Neutrophil (primary cell): Measurements from ENCODE around the gene RBM33.

Experiments used
- H3K27ac ChIP-seq: fragments of 200-600 bp; sonication (generic); 2 replicates; pipeline ENCODE4 v1.5.1; 2016; ENCODE audit warnings: mild to moderate bottlenecking, moderate library complexity
- H3K27me3 ChIP-seq: fragments of 200-600 bp; sonication (generic); 2 replicates; pipeline ENCODE4 v1.6.0; 2016; ENCODE audit warnings: mild to moderate bottlenecking
- H3K36me3 ChIP-seq: fragments of 200-600 bp; sonication (generic); 2 replicates; pipeline ENCODE4 v1.5.1; 2017
- H3K4me1 ChIP-seq, 2 experiments: fragments of 200-600 bp in 1 of 2; sonication (generic) in 1 of 2; 1 replicate in 1 of 2; 2 replicates in 1 of 2; pipeline versions ENCODE4 v1.5.1 to v1.6.1; 2013 to 2016; ENCODE audit warnings: low read depth in 1 of 2, low read length in 1 of 2, mild to moderate bottlenecking in 1 of 2, moderate library complexity in 1 of 2; ENCODE audit not compliant: control insufficient read depth in 1 of 2, insufficient read depth in 1 of 2
- H3K4me3 ChIP-seq, 2 experiments: fragments of 200-600 bp in 1 of 2; sonication (generic) in 1 of 2; 1 replicate in 1 of 2; 2 replicates in 1 of 2; pipeline ENCODE4 v1.5.1; 2013 to 2016; ENCODE audit warnings: low read depth in 1 of 2, low read length in 1 of 2, mild to moderate bottlenecking in 1 of 2, moderate library complexity in 1 of 2
- H3K9me3 ChIP-seq: fragments of 200-600 bp; sonication (generic); 2 replicates; pipeline ENCODE4 v1.5.1; 2016
- TF ChIP-seq, protein P1 (sequence below): fragments of 200-600 bp; sonication (generic); IDR thresholded peaks from 2 replicates; pipeline ENCODE4 v1.5.1; 2016; ENCODE audit warnings: antibody characterized with exemption

RBM33 gene

DNA sequence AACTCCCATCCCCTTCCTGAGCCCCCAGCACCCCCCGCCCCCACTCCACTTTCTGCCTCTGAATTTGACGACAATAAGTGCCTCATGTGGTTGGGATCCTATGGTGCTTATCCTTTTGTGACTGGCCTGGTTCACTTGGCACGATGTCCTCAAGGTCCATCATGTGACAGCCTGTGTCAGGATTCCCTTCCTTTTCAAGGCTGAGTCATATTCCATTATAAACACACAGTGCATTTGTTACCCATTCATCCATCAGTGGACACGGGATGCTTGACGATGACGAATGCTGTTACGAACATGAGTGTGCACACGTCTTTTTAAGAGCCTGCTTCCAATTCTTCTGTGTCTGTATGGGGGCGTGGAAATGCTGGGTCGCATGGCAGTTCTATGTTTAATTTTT lies 141.1 kb downstream of the RBM33 start:
- Histone ChIP-seq H3K27me3 (peaks cover 50% of the 10 kb centered on the region), H3K9me3 (no peaks in the 10 kb centered on the region), H3K4me3 (no peak overlapping the region), H3K4me1 (peaks cover 0 to 7% of the 10 kb centered on the region in 2 experiments), H3K27ac (no peak overlapping the region), H3K36me3 (peaks cover 48% of the 10 kb centered on the region)
- TF ChIP-seq, protein P1, sequence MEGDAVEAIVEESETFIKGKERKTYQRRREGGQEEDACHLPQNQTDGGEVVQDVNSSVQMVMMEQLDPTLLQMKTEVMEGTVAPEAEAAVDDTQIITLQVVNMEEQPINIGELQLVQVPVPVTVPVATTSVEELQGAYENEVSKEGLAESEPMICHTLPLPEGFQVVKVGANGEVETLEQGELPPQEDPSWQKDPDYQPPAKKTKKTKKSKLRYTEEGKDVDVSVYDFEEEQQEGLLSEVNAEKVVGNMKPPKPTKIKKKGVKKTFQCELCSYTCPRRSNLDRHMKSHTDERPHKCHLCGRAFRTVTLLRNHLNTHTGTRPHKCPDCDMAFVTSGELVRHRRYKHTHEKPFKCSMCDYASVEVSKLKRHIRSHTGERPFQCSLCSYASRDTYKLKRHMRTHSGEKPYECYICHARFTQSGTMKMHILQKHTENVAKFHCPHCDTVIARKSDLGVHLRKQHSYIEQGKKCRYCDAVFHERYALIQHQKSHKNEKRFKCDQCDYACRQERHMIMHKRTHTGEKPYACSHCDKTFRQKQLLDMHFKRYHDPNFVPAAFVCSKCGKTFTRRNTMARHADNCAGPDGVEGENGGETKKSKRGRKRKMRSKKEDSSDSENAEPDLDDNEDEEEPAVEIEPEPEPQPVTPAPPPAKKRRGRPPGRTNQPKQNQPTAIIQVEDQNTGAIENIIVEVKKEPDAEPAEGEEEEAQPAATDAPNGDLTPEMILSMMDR: no peak

DNA sequence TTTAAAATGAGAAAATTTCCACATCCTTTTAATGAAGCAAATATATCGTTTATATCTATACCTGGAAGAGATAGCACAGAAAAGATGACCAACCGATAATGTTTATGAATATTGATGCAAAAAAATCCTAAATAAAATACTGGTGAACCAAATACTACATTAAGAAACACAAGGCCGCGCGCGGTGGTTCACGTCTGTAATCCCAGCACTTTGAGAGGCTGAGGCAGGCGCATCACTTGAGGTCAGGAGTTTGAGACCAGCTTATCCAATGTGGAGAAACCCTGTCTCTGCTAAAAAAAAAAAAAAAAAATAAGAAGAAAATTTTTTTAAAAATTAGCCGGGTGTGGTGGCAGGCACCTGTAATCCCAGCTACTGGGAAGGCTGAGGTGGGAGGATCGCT lies 142.0 kb downstream of the RBM33 start:
- Histone ChIP-seq H3K27ac (no peak overlapping the region), H3K9me3 (no peaks in the 10 kb centered on the region), H3K27me3 (peaks cover 59% of the 10 kb centered on the region), H3K36me3 (peaks cover 39% of the 10 kb centered on the region), H3K4me3 (no peak overlapping the region), H3K4me1 (peaks cover 0 to 7% of the 10 kb centered on the region in 2 experiments)
- TF ChIP-seq, protein P1: no peak

DNA sequence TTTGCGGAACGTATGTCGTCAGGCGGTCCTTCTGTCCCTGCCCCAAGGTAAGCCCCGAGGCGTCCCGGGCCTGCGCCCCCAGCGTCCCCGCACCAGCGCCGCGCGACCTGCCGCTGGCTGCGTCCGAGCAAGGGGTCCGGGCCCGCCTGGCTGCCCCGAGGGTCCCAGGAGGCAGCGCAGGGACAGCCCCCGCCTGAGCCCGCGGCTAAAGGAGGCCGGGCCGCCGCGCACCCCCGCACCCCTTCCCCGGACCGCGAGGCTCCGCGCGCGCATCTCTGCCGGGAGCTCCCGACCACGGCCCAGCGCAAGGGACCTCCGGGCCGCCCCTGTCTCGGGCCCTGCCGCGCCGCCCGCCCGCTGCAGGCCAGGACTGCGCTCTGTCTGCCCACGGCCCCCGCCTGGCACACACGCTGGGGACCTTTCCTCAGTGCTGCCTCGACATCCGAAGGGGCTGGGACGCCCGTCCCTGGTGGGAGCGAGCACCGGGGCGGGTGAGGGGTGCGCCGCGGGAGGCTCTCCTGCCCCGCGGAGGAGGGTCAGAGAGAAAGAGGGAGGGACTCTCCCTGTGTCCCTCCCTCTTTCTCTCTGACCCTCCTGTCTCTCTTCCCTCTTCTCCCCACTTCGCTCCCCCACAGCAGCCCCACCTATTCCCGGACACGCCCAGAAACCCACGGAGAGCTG lies 142.8 kb downstream of the RBM33 start:
- TF ChIP-seq, protein P1: no peak
- Histone ChIP-seq H3K27ac (no peak overlapping the region), H3K4me3 (no peak overlapping the region), H3K36me3 (peaks cover 30% of the 10 kb centered on the region), H3K9me3 (no peaks in the 10 kb centered on the region), H3K4me1 (peaks cover 0 to 7% of the 10 kb centered on the region in 2 experiments), H3K27me3 (peaks cover 62% of the 10 kb centered on the region)

DNA sequence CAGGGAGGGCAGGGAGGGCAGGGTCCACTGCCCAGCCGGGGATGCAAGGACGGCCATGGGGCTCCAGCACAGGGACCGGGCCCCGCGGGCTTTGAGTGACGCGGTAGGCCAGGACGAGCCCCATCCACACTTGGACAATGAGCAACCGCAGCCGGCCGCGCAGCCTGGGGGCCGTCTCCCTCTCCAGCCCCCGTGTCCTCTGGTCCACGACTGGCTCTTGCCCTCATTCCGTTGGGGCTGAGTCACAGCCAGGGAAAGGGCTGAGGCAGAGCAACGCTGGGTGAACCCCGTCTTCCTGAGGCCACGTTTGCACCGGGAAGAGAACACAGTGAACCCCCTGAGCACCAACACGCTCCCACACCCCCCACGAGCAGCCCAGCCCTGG lies 144.1 kb downstream of the RBM33 start:
- Histone ChIP-seq H3K36me3 (peaks cover 18% of the 10 kb centered on the region), H3K27me3 (peaks cover 62% of the 10 kb centered on the region), H3K4me3 (no peak overlapping the region), H3K4me1 (peaks cover 0 to 7% of the 10 kb centered on the region in 2 experiments), H3K9me3 (no peaks in the 10 kb centered on the region), H3K27ac (no peak overlapping the region)
- TF ChIP-seq, protein P1: no peak

DNA sequence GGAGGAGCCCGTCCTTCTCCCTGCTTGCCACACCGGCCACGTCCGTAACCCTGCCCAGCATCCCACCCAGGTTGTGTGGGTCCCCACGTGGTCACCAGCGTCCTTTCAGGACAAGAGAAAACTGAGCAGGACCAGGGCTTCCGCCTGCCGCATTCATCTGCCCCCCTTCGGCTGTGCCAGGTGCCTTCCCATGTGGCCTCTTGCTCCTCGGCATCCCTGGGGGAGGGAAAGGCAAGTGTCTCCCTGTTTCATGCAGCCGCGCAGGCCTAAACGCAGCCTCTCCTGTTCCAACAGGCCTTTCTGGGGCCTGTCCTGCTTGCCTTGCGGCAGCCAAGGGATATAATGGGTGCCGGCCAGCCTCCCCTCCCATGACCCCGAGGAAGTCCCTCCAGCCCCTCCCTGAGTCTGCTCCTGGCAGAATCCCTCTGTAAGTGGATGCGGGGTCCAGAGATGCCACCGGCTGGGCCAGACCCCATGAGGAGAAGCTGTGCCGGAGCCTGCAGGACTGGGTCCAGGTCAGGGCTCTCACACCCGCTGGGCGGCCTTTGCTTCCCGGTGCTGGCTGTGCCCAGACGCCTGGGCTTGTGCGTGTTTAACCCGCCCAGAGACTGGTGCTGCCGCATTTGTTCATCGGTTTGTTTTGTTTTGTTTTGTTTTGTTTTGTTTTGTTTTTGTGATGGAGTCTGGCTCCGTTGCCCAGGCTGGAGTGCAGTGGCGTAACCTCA lies 144.7 kb downstream of the RBM33 start:
- TF ChIP-seq, protein P1: no peak

More for the DNA sequence above, 144.7 kb downstream of the RBM33 start:
- no peaks in the 10 kb centered on the region for H3K9me3 ChIP-seq
- no peak overlapping the region for H3K4me3 ChIP-seq
- peaks cover 0 to 7% of the 10 kb centered on the region in 2 experiments for H3K4me1 ChIP-seq
- H3K27ac ChIP-seq: no peak overlapping the region
- peaks cover 64% of the 10 kb centered on the region for H3K27me3 ChIP-seq
- H3K36me3 ChIP-seq: peaks cover 14% of the 10 kb centered on the region
